Right renal cortex interstitium (tissue), 3 donors: ENCODE measurements around the gene BIRC6. TPM values are rescaled to one million over a fixed set of nuclear protein-coding genes. Genes with fewer than 3 reads are reported as not detected.
"Not testable (repeated sequence)": the region's sequence is repeated elsewhere in the genome, so short reads cannot be mapped to it uniquely, and the experiment has no call there.

Source experiments
- DNase-seq, 3 donors: peaks; one replicate each; pipeline ENCODE4 v3.0.0-alpha.2; 2013; ENCODE audit warnings: low read depth in 3 of 3, low spot score in 2 of 3
- polyA plus RNA-seq, 3 donors: library from polyadenylated mRNA; unstranded; fragments of 120-200 nt; gene quantifications; one replicate each; pipeline ENCODE4 v1.2.1, GENCODE V29; 2013; ENCODE audit not compliant: insufficient read length in 3 of 3

Gene BIRC6, protein sequence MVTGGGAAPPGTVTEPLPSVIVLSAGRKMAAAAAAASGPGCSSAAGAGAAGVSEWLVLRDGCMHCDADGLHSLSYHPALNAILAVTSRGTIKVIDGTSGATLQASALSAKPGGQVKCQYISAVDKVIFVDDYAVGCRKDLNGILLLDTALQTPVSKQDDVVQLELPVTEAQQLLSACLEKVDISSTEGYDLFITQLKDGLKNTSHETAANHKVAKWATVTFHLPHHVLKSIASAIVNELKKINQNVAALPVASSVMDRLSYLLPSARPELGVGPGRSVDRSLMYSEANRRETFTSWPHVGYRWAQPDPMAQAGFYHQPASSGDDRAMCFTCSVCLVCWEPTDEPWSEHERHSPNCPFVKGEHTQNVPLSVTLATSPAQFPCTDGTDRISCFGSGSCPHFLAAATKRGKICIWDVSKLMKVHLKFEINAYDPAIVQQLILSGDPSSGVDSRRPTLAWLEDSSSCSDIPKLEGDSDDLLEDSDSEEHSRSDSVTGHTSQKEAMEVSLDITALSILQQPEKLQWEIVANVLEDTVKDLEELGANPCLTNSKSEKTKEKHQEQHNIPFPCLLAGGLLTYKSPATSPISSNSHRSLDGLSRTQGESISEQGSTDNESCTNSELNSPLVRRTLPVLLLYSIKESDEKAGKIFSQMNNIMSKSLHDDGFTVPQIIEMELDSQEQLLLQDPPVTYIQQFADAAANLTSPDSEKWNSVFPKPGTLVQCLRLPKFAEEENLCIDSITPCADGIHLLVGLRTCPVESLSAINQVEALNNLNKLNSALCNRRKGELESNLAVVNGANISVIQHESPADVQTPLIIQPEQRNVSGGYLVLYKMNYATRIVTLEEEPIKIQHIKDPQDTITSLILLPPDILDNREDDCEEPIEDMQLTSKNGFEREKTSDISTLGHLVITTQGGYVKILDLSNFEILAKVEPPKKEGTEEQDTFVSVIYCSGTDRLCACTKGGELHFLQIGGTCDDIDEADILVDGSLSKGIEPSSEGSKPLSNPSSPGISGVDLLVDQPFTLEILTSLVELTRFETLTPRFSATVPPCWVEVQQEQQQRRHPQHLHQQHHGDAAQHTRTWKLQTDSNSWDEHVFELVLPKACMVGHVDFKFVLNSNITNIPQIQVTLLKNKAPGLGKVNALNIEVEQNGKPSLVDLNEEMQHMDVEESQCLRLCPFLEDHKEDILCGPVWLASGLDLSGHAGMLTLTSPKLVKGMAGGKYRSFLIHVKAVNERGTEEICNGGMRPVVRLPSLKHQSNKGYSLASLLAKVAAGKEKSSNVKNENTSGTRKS (N-terminal part only)
- polyA plus RNA-seq: 10 to 100 TPM; 66.2 to 84.6 (median 77.9) TPM

DNA sequence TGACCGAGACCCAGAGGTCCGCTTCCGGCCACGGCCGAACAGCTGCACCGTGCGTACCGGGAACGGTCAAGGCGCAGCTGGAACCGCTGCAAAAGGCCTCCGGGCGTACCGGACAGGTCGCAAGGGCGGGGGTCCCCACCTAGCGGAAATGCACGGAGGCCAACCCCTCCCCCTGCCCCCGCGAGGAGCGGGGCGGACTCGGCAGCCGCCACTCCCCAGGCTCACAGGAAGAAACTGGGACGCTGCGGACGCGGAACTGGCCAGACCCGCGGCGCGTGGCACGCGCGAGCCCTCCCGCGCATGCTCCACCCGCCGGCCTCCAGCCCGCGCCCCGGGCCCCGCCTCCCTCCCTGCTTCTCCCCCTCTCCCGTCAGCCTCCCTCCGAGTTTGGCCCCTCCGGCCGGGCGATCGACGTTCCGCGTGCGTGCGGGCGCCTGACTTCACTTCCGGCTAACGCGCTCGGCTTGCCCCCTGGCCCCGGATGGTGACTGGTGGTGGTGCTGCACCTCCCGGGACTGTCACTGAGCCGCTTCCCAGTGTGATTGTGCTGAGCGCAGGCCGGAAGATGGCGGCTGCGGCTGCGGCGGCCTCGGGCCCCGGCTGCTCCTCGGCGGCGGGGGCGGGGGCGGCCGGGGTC is at the start of gene BIRC6:
TSS of gene BIRC6 (plus strand) at position 343 of the 637 bp plus-strand sequence. CDS start at position 482, 139 bp downstream.
- peak; percentile 81 to 94 (median 90) for DNase-seq

GRCh38 chr2:32310577-32310976 is 46.2 kb upstream of the BIRC6 start:
- no peak for DNase-seq

DNA sequence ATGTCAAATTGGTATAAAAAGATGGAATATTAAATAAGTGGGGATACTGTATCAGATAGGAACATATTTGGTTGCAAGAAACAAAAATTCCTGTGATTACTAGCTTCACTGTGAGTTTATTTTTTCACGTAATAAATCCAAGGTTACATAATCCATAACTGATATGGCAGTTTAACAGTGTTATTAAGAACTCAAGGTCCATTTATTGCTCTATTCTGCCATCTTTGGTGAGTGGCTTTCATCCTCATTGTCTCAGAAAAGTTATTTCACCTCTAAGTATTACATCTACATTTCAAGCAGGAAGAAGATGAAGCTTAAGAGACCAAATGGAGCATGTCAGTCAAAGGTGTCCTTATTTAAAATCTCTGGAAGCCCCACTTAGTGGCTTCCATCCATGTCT is 41.9 kb upstream of the BIRC6 start:
- DNase-seq: no peak

GRCh38 chr2:32328679-32329078 is 28.1 kb upstream of the BIRC6 start:
- not testable (repeated sequence) for DNase-seq

GRCh38 chr2:32329180-32329980 is 27.4 kb upstream of the BIRC6 start:
- not testable (repeated sequence) for DNase-seq

DNA sequence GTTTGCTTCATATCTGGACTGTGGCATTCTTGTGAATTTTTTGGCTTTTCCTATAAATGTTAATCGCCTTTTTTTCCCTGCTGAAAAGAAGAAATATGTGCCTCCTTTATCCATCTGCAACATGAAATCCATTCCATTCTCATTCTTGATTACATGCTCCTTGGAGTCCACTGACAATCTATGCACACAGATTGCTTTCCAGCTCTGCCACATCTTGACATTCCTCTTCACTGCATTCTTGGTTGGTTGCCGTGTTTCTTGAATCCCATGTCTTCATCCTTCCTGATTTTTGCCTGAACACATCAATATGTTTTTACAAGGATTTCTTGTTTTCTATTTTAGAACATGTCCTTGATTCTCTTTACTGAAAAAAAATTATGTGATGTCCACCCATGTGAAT is 26.7 kb upstream of the BIRC6 start:
- no peak for DNase-seq

GRCh38 chr2:32342801-32343200 is 14.0 kb upstream of the BIRC6 start:
- no peak for DNase-seq

- DNase-seq: not testable (repeated sequence)
Observed at GRCh38 chr2:32350797-32351196, 6.0 kb upstream of the BIRC6 start.

GRCh38 chr2:32355976-32356680 is 695 bp upstream of the BIRC6 start:
- DNase-seq: peak in 1 of 3 donors; percentile 46

DNA sequence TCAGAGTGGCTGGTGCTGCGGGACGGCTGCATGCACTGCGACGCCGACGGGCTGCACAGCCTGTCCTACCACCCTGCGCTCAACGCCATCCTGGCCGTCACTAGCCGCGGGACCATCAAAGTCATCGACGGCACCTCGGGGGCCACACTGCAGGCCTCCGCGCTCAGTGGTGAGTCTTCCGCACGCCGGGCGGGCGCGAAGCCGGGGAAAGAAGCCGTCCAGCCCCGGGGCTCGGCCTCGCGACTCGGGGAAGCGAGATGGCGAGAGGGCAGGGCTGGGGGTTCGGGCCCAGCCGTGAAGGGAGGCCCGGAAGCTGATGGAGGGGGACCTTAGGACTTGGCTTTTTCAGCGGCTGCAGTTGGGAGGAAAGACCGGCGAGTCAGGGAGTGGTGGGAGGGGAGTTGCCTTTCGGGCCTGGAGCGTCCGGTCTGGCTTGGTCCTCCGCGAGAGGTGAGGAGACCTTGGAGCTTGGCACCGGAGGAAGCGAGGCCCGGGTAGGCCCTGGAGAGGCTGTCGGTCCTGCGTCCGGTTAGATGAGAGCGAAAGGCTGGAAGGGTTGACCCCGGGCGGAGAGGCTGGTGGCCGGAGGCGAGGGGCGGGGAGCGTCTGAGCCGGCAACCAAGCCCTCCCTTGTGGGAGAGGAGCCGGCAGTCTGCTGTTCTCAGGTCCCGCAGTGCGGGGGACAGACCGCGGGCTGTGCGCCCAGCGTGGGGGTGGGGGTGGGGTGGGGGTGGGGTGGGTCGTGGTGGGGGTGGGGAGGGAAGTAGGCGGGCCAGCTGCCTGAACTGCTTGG is 691 bp downstream of the BIRC6 start:
- DNase-seq: peak in 2 of 3 donors; percentile 34 to 36

DNA sequence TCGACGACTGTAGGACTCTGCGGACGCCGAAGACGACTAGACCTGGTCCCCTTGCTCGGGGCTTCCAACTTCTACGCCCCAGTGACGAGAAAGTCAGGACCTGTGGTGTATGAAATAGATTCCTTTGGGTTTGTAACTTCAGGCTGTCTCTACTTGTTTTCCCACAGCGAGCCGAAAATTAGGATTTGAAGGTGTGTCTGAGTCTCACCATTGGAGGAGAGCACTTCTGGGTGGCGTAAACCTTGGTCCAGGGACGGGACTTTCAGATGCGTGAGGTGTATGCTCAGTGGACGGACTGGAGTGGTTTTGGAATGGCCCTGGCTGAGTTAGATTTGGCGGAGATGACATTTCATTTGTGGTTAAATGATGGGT is 1.3 kb downstream of the BIRC6 start:
- no peak for DNase-seq

DNA sequence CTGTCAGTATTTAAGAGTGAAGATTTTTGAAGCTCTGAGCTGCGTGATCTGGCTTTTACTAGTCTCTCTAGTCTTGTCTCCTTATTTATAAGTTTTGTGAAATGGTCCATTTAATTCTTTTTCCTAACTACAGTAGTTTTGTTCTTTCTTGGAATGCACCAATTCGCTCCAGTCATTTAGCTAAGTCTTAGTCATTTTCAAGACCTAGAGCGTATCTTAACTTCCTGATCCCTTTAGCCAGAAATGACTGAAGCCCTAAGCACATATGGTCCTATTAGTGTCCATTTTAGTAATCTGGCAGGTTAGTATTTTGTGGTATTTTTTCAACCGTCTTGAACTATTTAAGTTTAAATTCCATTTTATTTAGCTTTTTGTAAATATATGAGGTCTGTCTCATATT is 3.6 kb downstream of the BIRC6 start:
- DNase-seq: no peak

- DNase-seq: not testable (repeated sequence)
Observed at GRCh38 chr2:32362997-32363396, 6.2 kb downstream of the BIRC6 start.

GRCh38 chr2:32363597-32363996 is 6.8 kb downstream of the BIRC6 start:
- no peak for DNase-seq

GRCh38 chr2:32364290-32364689 is 7.5 kb downstream of the BIRC6 start:
- DNase-seq: not testable (repeated sequence)

GRCh38 chr2:32365679-32366078 is 8.9 kb downstream of the BIRC6 start:
- DNase-seq: not testable (repeated sequence)

GRCh38 chr2:32366595-32366994 is 9.8 kb downstream of the BIRC6 start:
- DNase-seq: no peak

DNA sequence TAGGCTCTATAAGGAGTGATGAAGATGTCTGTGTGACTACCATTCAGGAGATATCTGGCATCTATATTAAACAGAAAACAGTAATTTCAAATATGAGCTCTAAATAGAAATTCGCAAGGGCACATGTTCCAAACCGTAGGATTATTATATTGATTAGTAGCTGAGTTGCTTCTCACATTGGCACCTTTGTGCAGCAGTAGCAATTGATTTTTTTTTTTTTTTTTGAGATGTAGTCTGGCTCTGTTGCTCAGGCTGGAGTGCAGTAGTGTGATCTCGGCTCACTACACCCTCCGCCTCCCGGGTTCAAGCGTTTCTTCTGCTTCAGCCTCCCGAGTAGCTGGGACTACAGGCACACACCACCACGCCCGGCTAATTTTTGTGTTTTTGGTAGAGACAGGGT is 12.4 kb downstream of the BIRC6 start:
- no peak for DNase-seq
